KMS-11 (cell line): ENCODE data around the gene ARHGEF40.

Source experiments
- H2AFZ ChIP-seq: fragments of 200-600 bp; sonication (generic); 2 replicates; pipeline ENCODE4 v1.6.1; 2016; ENCODE audit warnings: antibody characterized with exemption, mixed run types, low read depth
- H3K27ac ChIP-seq: fragments of 200-600 bp; sonication (generic); 2 replicates; pipeline ENCODE4 v1.6.1; 2016; ENCODE audit warnings: mild to moderate bottlenecking, mixed run types
- H3K27me3 ChIP-seq: fragments of 200-600 bp; sonication (generic); 2 replicates; pipeline ENCODE4 v1.6.1; 2017; ENCODE audit warnings: mild to moderate bottlenecking, low read depth, mixed run types, moderate library complexity; ENCODE audit not compliant: insufficient read depth
- H3K36me3 ChIP-seq: fragments of 200-600 bp; sonication (generic); 2 replicates; pipeline ENCODE4 v1.6.1; 2017; ENCODE audit warnings: mild to moderate bottlenecking, mixed run types; ENCODE audit not compliant: insufficient read depth
- H3K4me1 ChIP-seq: fragments of 200-600 bp; sonication (generic); 2 replicates; pipeline ENCODE4 v1.6.1; 2016; ENCODE audit warnings: mild to moderate bottlenecking, low read depth, mixed run types; ENCODE audit not compliant: poor library complexity, severe bottlenecking
- H3K4me2 ChIP-seq: fragments of 200-600 bp; sonication (generic); 2 replicates; pipeline ENCODE4 v1.7.0; 2016; ENCODE audit warnings: mild to moderate bottlenecking, mixed run types
- H3K4me3 ChIP-seq: fragments of 200-600 bp; sonication (generic); IDR thresholded peaks from 2 replicates; pipeline ENCODE4 v1.6.1; 2017; ENCODE audit warnings: low read depth, low read length, mixed read lengths; ENCODE audit not compliant: insufficient read depth
- H3K79me2 ChIP-seq: fragments of 200-600 bp; sonication (generic); 2 replicates; pipeline ENCODE4 v1.6.1; 2016; ENCODE audit warnings: low read depth, mixed run types; ENCODE audit not compliant: insufficient read depth
- H3K9ac ChIP-seq: fragments of 200-600 bp; sonication (generic); 2 replicates; pipeline ENCODE4 v1.6.1; 2016; ENCODE audit warnings: mild to moderate bottlenecking, mixed run types
- H4K20me1 ChIP-seq: fragments of 200-600 bp; sonication (generic); 2 replicates; pipeline ENCODE4 v1.6.1; 2016; ENCODE audit warnings: mild to moderate bottlenecking, mixed run types; ENCODE audit not compliant: insufficient read depth
- CTCF ChIP-seq: fragments of 200-600 bp; sonication (generic); conservative IDR thresholded peaks from 2 replicates; pipeline ENCODE4 v1.6.1; 2017; ENCODE audit warnings: low read depth, mild to moderate bottlenecking, antibody characterized with exemption, low read length, moderate library complexity, mixed read lengths

The ARHGEF40 gene

DNA sequence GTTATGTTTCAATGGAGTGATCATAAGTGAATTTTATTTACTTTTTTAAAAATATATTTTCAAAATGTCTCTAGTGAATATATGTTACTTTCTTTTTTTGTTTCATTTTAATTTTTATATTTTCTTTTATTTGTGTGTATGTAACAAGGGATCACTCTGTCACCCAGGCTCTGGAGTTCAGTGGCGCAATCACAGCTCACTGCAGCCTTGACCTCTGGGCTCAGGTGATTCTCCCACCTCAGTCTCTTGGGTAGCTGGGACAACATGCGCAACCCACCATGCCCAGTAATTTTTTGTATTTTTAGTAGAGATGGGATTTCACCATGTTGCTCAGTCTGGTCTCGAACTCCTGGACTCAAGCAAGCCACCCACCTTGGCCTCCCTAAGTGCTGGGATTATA lies 48.8 kb downstream of the ARHGEF40 start:
- H3K79me2 ChIP-seq, result no peaks in the 10 kb centered on the region
- H2AFZ ChIP-seq, result no peak overlapping the region
- H3K9ac ChIP-seq, result no peak overlapping the region
- H4K20me1 ChIP-seq, result no peaks in the 10 kb centered on the region
- H3K27ac ChIP-seq, result no peak overlapping the region
- H3K27me3 ChIP-seq, result no peaks in the 10 kb centered on the region
- peaks cover 7% of the 10 kb centered on the region for H3K4me1 ChIP-seq
- H3K4me2 ChIP-seq, result no peak overlapping the region
- H3K4me3 ChIP-seq, result no peak overlapping the region
- TF ChIP-seq CTCF, result no peak
- H3K36me3 ChIP-seq, result no peaks in the 10 kb centered on the region

- no peak overlapping the region for H3K9ac ChIP-seq
- no peak for TF ChIP-seq CTCF
- H2AFZ ChIP-seq, result no peak overlapping the region
- H4K20me1 ChIP-seq, result no peaks in the 10 kb centered on the region
- H3K27me3 ChIP-seq, result no peaks in the 10 kb centered on the region
- H3K27ac ChIP-seq, result no peak overlapping the region
- H3K4me1 ChIP-seq, result peaks cover 11% of the 10 kb centered on the region
- no peaks in the 10 kb centered on the region for H3K36me3 ChIP-seq
- H3K4me2 ChIP-seq, result no peak overlapping the region
- H3K4me3 ChIP-seq, result no peak overlapping the region
- H3K79me2 ChIP-seq, result no peaks in the 10 kb centered on the region
Measured at GRCh38 chr14:21120686-21121085, 50.6 kb downstream of the ARHGEF40 start.

DNA sequence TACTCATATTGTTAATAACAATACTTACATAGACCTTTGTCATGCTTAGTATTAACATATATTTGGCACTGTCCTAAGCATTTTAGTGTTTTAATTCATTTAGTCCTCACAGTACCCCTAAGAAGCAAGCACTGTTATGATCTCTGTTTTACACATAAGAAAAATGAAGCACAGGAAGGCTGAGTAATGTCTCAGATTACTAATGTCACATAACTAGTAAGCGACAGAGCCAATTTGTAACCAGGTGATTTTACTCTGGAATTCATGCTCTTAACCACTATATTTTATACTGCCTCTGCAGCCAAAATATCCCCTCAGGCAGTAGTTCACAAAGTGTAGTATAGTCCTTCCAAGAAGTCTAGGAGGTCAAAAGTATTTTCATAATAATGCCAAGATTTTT lies 51.0 kb downstream of the ARHGEF40 start:
- H4K20me1 ChIP-seq, result no peaks in the 10 kb centered on the region
- TF ChIP-seq CTCF, result no peak
- peaks cover 11% of the 10 kb centered on the region for H3K4me1 ChIP-seq
- H3K36me3 ChIP-seq, result no peaks in the 10 kb centered on the region
- no peak overlapping the region for H2AFZ ChIP-seq
- H3K4me2 ChIP-seq, result no peak overlapping the region
- H3K4me3 ChIP-seq, result no peak overlapping the region
- H3K79me2 ChIP-seq, result no peaks in the 10 kb centered on the region
- H3K27me3 ChIP-seq, result no peaks in the 10 kb centered on the region
- H3K27ac ChIP-seq, result no peak overlapping the region
- no peak overlapping the region for H3K9ac ChIP-seq

GRCh38 chr14:21123429-21123828 lies 53.3 kb downstream of the ARHGEF40 start:
- Histone ChIP-seq H3K36me3 (no peaks in the 10 kb centered on the region), H3K4me3 (no peak overlapping the region)

More at GRCh38 chr14:21123429-21123828, 53.3 kb downstream of the ARHGEF40 start:
- no peak overlapping the region for H2AFZ ChIP-seq
- H3K27ac ChIP-seq, result no peak overlapping the region
- peaks cover 11% of the 10 kb centered on the region for H3K4me1 ChIP-seq
- H3K79me2 ChIP-seq, result no peaks in the 10 kb centered on the region
- TF ChIP-seq CTCF, result no peak
- no peaks in the 10 kb centered on the region for H4K20me1 ChIP-seq
- no peaks in the 10 kb centered on the region for H3K27me3 ChIP-seq
- no peak overlapping the region for H3K4me2 ChIP-seq
- H3K9ac ChIP-seq, result no peak overlapping the region
